ENCODE data around the gene XPC. TPM values are rescaled to one million over a fixed set of nuclear protein-coding genes. Genes with fewer than 3 reads are reported as not detected.
"Not testable (repeated sequence)": the region's sequence is repeated elsewhere in the genome, so short reads cannot be mapped to it uniquely, and the experiment has no call there.

Gene XPC
- 24.7 and 30.2 TPM in 2 replicates for total RNA-seq (2014; rRNA removed; shearing (Covaris generic); ENCODE audit: low replicate concordance)

DNA sequence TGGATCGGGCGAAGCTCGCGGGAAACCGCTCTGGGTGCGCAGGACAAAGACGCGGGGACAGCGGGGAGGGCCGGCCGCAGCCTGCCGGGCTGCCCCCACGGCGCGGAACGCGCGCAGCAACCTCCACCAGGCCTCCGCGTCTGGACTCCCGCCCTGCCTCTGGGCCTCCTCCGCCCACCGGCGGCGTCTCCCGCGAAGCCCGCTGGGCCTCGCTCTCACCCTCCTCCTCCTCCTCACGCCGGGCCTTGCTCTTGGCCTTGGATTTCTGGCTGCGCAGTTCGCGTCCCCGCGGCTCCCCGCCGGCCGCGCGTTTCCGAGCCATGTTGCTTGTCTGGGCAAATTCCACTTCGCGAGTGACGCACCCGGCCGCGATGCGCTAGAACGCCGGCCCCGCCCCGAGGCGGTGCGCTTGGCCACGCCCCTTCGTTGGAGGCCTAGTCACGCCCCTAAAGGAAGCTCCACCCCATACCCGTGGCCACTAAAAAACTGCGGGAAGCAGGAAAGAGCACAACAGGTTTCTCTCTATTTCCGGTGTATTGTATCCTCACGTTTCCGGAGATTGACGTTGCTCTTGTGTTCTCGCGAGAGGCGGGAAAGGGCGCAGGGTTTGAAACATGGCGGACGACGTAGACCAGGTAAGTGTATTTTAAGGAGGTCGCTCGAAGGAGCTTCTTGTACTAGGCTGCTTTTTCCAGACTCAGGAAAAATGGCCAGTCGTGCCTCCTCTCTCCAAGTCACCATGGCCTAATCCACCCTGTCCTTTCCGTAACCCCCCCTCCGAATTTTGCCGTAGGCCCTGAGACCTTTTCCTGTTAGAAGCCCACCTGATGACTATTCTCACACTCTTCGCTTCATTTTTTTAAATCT, at the start of gene XPC, which contains the start of gene LSM3:
XPC (minus strand) TSS at position 355 of the 867 bp plus-strand sequence; CDS start at position 322, 33 bp downstream.
LSM3 (plus strand) TSS at position 571 of the 867 bp plus-strand sequence; CDS start at position 615, 44 bp downstream.
- peak; percentile 95 for DNase-seq (ENCODE audit: low read depth)
- in situ Hi-C loops (cut with HindIII; ENCODE audit: low pct_unique_long_range_greater_than_20kb, low sequenced_read_pairs), result no loop called here

- no peak for DNase-seq (ENCODE audit: low read depth)
- in situ Hi-C loops (cut with HindIII; ENCODE audit: low pct_unique_long_range_greater_than_20kb, low sequenced_read_pairs), result no loop called here
Observed at GRCh38 chr3:14227856-14228255, 49.5 kb upstream of the XPC start.

GRCh38 chr3:14226351-14226750, 48.0 kb upstream of the XPC start:
- in situ Hi-C loops (cut with HindIII; ENCODE audit: low pct_unique_long_range_greater_than_20kb, low sequenced_read_pairs); DNase-seq (ENCODE audit: low read depth): not testable (repeated sequence)

DNA sequence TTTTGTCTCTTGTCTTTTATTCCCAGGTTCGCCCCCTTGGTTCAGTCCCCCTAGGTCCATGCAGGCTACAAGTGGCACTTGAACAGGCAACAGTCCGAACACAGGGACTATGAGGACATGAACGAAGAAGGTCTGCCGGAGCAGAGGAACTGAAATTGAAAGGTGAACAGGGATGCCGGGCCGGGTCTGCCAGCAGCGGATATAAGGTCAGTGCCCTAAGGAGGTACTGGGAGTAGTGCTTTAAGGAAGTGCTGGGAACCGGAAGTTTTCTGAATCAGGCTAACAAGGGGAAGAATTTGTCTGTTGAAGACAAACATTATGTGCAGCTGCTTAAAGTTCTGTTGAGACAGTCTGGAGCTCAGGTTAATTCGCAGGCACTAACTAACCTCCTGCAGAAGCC, 47.0 kb upstream of the XPC start:
- DNase-seq (ENCODE audit: low read depth), result no peak
- in situ Hi-C loops (cut with HindIII; ENCODE audit: low pct_unique_long_range_greater_than_20kb, low sequenced_read_pairs), result no loop called here

GRCh38 chr3:14224895-14225294, 46.5 kb upstream of the XPC start:
- in situ Hi-C loops (cut with HindIII; ENCODE audit: low pct_unique_long_range_greater_than_20kb, low sequenced_read_pairs), result no loop called here
- DNase-seq (ENCODE audit: low read depth), result no peak

GRCh38 chr3:14223595-14223994, 45.2 kb upstream of the XPC start:
- in situ Hi-C loops (cut with HindIII; ENCODE audit: low pct_unique_long_range_greater_than_20kb, low sequenced_read_pairs), result no loop called here
- DNase-seq (ENCODE audit: low read depth), result no peak

GRCh38 chr3:14222900-14223594, 44.6 kb upstream of the XPC start:
- in situ Hi-C loops (cut with HindIII; ENCODE audit: low pct_unique_long_range_greater_than_20kb, low sequenced_read_pairs), result no loop called here

DNA sequence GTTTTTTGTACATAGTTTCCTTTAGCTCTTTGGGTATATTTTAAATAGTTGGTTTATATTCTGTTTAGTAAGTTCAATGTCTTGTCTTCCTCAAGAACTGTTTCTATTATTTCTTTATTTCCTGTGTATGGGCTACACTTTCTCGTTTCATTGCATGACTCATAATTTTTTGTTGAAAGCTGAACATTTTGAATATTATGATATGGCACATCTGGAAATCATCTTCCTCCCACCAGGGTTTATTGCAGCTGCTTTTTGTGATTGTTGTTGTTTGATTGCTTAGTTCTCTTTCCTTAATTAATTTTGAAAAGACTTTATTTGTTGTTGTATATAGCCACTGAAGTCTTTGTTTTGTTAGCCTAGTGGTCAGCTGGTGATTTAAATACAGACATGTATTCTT, 44.1 kb upstream of the XPC start:
- in situ Hi-C loops (cut with HindIII; ENCODE audit: low pct_unique_long_range_greater_than_20kb, low sequenced_read_pairs), result no loop called here
- DNase-seq (ENCODE audit: low read depth), result no peak

More at GRCh38 chr3:14222900-14223594, 44.6 kb upstream of the XPC start:
- no peak for DNase-seq (ENCODE audit: low read depth)

DNA sequence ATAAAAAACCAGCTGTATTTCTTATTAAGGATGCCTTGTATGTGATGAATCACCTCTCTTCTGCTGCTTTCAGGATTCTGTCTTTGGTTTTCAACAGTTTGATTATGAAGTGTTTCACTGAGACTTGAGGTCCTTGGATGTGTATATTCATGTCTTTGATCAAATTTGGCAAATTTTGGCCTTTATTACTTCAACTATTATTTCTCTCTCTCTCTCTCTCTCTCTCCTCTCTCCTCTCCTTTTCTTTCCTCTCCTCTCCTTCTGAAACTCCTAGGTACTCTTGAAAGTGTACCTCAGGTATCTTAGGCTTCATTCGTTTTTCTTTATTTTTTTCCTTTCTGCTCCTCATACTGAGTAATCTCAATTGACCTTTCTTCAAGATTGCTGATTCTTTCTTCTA, 43.5 kb upstream of the XPC start:
- in situ Hi-C loops (cut with HindIII; ENCODE audit: low pct_unique_long_range_greater_than_20kb, low sequenced_read_pairs), result no loop called here
- no peak for DNase-seq (ENCODE audit: low read depth)

- no peak for DNase-seq (ENCODE audit: low read depth)
- in situ Hi-C loops (cut with HindIII; ENCODE audit: low pct_unique_long_range_greater_than_20kb, low sequenced_read_pairs), result no loop called here
Observed at GRCh38 chr3:14220933-14221332, 42.5 kb upstream of the XPC start.

- no peak for DNase-seq (ENCODE audit: low read depth)
- in situ Hi-C loops (cut with HindIII; ENCODE audit: low pct_unique_long_range_greater_than_20kb, low sequenced_read_pairs), result no loop called here
Observed at GRCh38 chr3:14218355-14218754, 40.0 kb upstream of the XPC start.

GRCh38 chr3:14216257-14217048, 38.1 kb upstream of the XPC start:
- no peak for DNase-seq (ENCODE audit: low read depth)
- in situ Hi-C loops (cut with HindIII; ENCODE audit: low pct_unique_long_range_greater_than_20kb, low sequenced_read_pairs), result no loop called here

- in situ Hi-C loops (cut with HindIII; ENCODE audit: low pct_unique_long_range_greater_than_20kb, low sequenced_read_pairs), result no loop called here
- no peak for DNase-seq (ENCODE audit: low read depth)
Observed at GRCh38 chr3:14214764-14215163, 36.4 kb upstream of the XPC start.

DNA sequence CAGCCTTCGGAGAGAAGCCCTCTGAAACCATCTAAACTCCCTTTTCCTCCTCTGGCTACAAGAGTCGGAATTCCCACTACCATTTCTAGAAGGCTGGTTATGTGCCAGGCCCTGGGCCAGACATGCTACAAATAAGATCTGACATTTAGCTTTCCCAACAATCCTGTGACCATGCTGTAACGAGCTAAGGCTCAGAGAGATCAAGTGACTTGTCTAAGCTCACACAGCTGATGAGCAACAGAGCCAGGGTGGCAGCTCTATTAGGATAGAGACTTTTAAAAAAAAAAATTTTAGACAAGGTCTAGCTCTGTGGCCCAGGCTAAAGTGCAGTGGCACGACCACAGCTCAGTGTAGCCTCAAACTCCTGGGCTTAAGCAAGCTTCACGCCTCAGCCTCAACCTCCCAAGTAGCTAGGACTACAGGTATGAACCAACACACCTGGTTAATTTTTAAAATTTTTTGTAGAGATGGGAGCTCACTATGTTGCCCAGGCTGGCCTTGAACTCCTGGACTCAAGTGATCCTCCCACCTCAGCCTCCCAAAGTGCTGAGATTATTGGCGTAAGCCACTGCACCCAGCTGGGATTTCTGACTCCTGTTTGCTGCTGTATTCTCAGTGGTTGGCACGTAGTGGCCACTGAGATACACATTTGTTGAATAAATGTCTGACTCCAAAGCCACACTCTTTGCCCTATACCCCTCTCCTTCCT, 34.8 kb upstream of the XPC start:
- no peak for DNase-seq (ENCODE audit: low read depth)
- in situ Hi-C loops (cut with HindIII; ENCODE audit: low pct_unique_long_range_greater_than_20kb, low sequenced_read_pairs), result no loop called here

GRCh38 chr3:14212032-14212431, 33.6 kb upstream of the XPC start:
- in situ Hi-C loops (cut with HindIII; ENCODE audit: low pct_unique_long_range_greater_than_20kb, low sequenced_read_pairs), result no loop called here
- DNase-seq (ENCODE audit: low read depth), result no peak

DNA sequence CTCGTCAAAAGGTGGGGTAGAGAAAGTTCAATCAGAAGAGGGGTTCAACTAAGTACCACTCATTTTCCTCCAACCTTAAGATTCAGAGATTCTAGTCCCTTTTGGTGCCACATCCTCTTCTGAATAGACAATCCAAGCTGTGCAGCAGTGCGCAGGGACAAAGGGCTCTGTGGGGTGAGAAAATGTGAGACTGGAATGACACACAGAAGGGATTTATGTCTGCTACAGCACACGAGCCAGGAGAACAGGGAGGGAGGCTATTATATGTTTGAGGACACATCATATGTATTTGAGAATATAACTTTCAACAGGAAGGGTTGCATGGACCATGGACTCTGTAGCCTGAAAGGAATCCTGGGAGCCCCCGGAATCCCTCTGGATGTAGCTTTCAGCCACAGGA, 33.2 kb upstream of the XPC start:
- in situ Hi-C loops (cut with HindIII; ENCODE audit: low pct_unique_long_range_greater_than_20kb, low sequenced_read_pairs), result no loop called here
- no peak for DNase-seq (ENCODE audit: low read depth)

DNA sequence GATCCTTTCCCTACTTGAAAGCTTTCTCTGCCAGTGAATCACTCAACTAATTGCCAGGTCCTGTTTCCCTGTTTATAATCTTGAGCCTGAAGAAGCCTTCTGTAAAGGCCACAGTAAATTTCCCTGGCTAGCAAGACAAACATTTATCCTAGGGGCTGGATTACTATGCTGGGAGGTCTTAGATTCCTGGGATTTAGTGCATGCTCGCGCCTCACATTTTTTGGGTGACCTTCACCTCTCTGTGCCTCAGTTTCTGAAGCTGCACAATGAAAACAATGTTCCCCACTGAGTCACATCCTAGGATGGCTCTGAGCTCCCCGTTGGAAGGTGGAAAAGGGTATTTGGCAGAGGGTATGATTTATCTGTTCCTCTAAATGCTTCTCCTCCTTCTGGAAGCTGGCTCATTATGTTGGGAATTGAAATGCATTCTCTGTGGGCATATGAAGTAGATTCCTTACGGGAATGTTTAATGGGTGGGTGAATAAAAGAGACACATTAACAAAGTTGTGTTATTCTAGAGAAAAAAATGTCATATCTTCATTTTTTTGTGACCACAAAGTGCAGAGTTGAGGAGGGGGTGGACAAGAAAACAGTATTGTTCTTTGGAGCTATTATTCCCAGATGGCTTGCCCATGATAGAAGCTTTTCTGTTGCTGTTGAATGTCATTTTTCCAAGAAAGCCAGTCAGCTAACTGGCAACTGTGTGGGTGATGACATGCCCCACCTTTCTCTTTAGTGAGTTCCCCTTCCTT, 32.6 kb upstream of the XPC start:
- DNase-seq (ENCODE audit: low read depth), result peak; percentile 98
- in situ Hi-C loops (cut with HindIII; ENCODE audit: low pct_unique_long_range_greater_than_20kb, low sequenced_read_pairs), result no loop called here

Data from Caki2 (cell line).